ENCODE data around the gene BTBD17.

BTBD17 gene

GRCh38 chr17:74391771-74392170, 30.1 kb upstream of the BTBD17 start:
- TF ChIP-seq GATA3 (IDR thresholded peaks at IDR 0.05; ENCODE audit: low read depth, low read length) (no peak), GATA2 (IDR thresholded peaks at IDR 0.05; ENCODE audit: low read depth, low read length) (no peak)

- TF ChIP-seq GATA2 (IDR thresholded peaks at IDR 0.05; ENCODE audit: low read depth, low read length) (no peak; the same call in 1 of the 2 replicates), GATA3 (IDR thresholded peaks at IDR 0.05; ENCODE audit: low read depth, low read length) (no peak)
Measured at GRCh38 chr17:74390680-74391653, 29.3 kb upstream of the BTBD17 start.

DNA sequence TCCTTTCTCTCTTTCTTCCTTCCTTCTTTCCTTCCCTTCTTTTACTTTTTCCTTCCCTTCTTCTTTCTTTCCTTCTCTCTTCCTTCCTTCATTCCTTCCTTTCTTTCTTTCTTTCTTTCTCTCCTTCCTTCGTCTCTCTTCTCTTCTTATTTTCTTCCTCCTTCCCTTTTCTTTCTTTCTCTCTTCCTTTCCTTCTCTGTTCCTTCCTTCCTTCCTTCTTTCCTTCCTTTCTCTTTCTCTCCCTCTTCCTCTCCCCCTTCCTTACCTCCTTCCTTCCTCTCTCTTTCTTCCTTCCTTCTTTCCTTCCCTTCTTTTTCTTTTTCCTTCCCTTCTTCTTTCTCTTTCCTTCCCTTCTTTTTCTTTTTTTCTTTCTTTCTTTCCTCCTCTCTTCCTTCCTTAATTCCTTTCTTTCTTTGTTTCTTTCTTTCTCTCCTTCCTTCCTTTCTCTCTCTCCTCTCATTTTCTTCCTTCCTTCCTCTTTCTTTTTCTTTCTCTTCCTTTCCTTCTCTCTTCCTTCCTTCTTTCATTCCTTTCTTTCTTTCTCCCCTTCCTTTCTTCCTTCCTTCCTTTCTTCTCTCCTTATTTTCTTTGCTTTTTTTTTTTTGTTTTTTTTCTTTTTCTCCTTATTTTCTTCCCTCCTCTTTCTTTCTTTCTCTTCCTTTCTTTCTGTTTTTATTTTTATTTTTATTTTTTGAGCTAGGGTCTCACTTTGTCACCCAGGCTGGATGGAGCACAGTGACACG, 28.4 kb upstream of the BTBD17 start:
- TF ChIP-seq GATA3 (IDR thresholded peaks at IDR 0.05; ENCODE audit: low read depth, low read length) (no peak), GATA2 (IDR thresholded peaks at IDR 0.05; ENCODE audit: low read depth, low read length) (no peak)

GRCh38 chr17:74389084-74389753, 27.6 kb upstream of the BTBD17 start:
- TF ChIP-seq GATA2 (IDR thresholded peaks at IDR 0.05; ENCODE audit: low read depth, low read length) (no peak), GATA3 (IDR thresholded peaks at IDR 0.05; ENCODE audit: low read depth, low read length) (no peak)

- TF ChIP-seq GATA2 (IDR thresholded peaks at IDR 0.05; ENCODE audit: low read depth, low read length) (no peak), GATA3 (IDR thresholded peaks at IDR 0.05; ENCODE audit: low read depth, low read length) (no peak)
Measured at GRCh38 chr17:74387365-74388218, 25.9 kb upstream of the BTBD17 start.

- no peak for TF ChIP-seq GATA2 (IDR thresholded peaks at IDR 0.05; ENCODE audit: low read depth, low read length)
- no peak for TF ChIP-seq GATA3 (IDR thresholded peaks at IDR 0.05; ENCODE audit: low read depth, low read length)
Measured at GRCh38 chr17:74386386-74386785, 24.7 kb upstream of the BTBD17 start.

DNA sequence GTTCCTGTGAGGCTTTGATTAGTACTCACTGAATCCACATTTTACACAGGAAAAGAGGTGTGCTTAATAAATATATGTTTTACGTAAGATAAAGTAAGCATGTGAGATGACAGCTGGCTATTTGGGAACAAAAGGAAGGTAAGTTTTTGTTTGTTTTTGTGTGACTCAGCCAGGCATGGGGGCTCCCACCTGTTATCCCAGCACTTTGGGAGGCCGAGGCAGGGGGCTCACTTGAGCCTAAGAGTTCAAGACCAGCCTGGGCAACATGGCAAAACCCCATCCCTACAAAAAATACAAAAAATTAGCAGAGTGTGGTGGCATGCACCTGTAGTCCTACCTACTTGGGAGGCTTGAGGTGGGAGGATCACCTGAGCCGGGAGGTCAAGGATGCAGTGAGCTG, 23.5 kb upstream of the BTBD17 start:
- TF ChIP-seq GATA2 (IDR thresholded peaks at IDR 0.05; ENCODE audit: low read depth, low read length) (no peak), GATA3 (IDR thresholded peaks at IDR 0.05; ENCODE audit: low read depth, low read length) (no peak)

DNA sequence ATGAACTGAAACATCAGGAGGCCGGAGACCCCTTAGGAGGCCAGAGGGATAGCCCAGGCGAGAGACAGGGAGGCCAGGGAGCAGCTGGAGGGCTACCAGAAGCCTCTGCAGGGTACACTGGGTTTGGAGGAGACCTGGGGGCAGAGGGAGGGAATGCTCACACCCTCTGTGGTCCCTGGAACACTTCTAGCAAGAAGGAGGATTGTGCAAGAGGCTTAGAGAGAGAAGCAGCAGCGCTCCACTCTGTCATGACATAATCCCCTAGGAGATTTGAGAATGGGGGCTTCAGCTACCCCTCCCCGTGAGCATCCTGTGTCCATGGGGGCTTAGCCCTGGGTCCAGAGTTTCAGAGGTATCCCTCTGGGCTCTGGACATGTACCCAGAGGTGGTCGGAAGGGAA, 21.5 kb upstream of the BTBD17 start:
- TF ChIP-seq GATA2 (IDR thresholded peaks at IDR 0.05; ENCODE audit: low read depth, low read length) (no peak), GATA3 (IDR thresholded peaks at IDR 0.05; ENCODE audit: low read depth, low read length) (no peak)

GRCh38 chr17:74380959-74381808, 19.5 kb upstream of the BTBD17 start:
- TF ChIP-seq GATA2 (IDR thresholded peaks at IDR 0.05; ENCODE audit: low read depth, low read length) (no peak), GATA3 (IDR thresholded peaks at IDR 0.05; ENCODE audit: low read depth, low read length) (no peak)

DNA sequence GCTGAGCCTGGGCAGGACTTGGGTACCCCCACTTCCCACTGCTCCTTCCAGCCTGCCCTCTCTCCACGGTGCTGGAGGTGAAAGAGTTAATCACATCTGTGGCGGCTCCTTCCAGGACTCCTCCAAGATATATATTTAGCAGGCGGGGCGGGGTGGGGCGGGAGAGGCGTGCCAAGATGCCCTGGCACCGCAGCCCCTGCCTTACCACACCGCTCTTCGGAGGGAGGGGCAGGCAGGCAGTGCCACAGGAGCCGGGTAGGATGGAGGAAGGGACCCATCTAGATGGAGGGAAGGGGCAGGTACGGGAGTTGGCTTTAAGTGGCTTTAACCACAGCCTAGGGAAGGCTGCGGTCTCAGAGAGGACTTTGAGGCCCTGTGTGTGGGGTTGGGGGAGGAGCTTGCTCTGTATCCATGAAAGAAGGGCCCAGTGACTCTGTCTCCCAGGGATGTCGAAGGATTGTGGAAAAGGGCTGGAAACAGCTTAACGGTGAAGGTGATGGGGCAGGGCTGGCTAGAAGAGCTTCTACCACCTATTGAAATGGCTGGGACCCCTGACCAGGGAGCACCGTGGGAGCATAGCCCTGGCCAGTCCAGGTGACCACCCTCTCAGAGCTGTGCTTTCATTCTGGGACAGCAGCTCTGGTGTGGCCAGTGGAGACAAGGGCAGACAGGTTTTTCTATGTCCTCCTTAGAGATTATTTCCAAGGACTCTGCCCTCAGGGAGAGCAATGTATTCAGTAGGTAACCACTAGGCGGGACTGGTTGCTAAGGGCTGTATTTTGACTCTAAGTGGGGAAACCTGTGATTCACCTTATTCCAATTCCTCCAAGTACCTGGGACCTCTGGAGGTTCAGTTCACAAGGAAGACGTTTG, 18.7 kb upstream of the BTBD17 start:
- TF ChIP-seq GATA3 (IDR thresholded peaks at IDR 0.05; ENCODE audit: low read depth, low read length) (no peak), GATA2 (IDR thresholded peaks at IDR 0.05; ENCODE audit: low read depth, low read length) (no peak)

GRCh38 chr17:74379495-74380085, 17.9 kb upstream of the BTBD17 start:
- TF ChIP-seq GATA3 (IDR thresholded peaks at IDR 0.05; ENCODE audit: low read depth, low read length) (no peak), GATA2 (IDR thresholded peaks at IDR 0.05; ENCODE audit: low read depth, low read length) (no peak)

All from SH-SY5Y (cell line).